Stimulated activated naive B cell treated with anti-CD40 and anti-IgM and Interleukin-4, amounts not matched to agents 10 μg/mL and 1 μg/mL and 100 μg/mL, for 72 hours (primary cell): ENCODE measurements around the gene GULP1.

Experiments
- ATAC-seq, 2 donors: fragments of 150-1000 bp; cut with Tn5 transposase; replicated peaks; 2 replicates each; pipeline ENCODE4 v1.10.0; 2021; ENCODE audit warnings: moderate library complexity in 1 of 2
- DNase-seq: peaks from one replicate; pipeline ENCODE4 v3.0.0; 2021
- H3K27ac Mint-ChIP-seq: one replicate; pipeline ENCODE4 v1.8.0; 2022; ENCODE audit warnings: mild to moderate bottlenecking, mixed read lengths
- H3K27me3 Mint-ChIP-seq, 2 donors: one replicate each; pipeline ENCODE4 v1.8.0; 2022; ENCODE audit warnings: mixed read lengths in 2 of 2
- H3K36me3 Mint-ChIP-seq, 2 donors: one replicate each; pipeline ENCODE4 v1.8.0; 2022; ENCODE audit warnings: mixed read lengths in 2 of 2, mild to moderate bottlenecking in 1 of 2
- H3K4me1 Mint-ChIP-seq, 2 donors: one replicate each; pipeline ENCODE4 v1.8.0; 2022; ENCODE audit warnings: mixed read lengths in 2 of 2, mild to moderate bottlenecking in 1 of 2
- H3K4me3 Mint-ChIP-seq, 2 donors: one replicate each; pipeline ENCODE4 v1.8.0; 2022; ENCODE audit warnings: mild to moderate bottlenecking in 2 of 2, mixed read lengths in 2 of 2, moderate library complexity in 1 of 2
- H3K9me3 Mint-ChIP-seq, 2 donors: one replicate each; pipeline ENCODE4 v1.8.0; 2022; ENCODE audit warnings: mixed read lengths in 2 of 2, mild to moderate bottlenecking in 1 of 2

GULP1 gene

DNA sequence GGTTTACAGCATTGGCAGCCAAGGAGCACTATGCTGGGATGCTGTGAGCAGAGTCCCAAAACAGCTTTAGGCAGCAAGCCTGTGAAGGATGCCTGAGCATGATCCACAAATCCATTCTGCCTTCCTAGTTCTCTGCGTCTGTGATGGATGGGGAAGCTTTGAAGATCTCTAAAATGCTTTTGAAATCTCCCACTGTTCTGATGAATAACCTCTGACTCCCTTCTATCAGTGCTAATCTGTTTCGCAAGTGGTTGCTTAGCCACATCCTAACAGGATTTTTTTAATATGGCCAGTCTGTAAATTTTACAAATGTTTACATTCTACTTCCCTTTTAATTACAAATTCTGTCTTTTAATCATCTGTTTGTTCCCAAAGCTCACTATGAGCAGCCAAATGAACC lies 319.2 kb downstream of the GULP1 start:
- no peak for DNase-seq
- Mint-ChIP-seq H3K9me3 (no peaks in the 10 kb centered on the region), H3K27me3 (no peaks in the 10 kb centered on the region), H3K36me3 (no peaks in the 10 kb centered on the region), H3K4me3 (no peak overlapping the region), H3K27ac (no peak overlapping the region), H3K4me1 (no peaks in the 10 kb centered on the region)
- no peak for ATAC-seq

- ATAC-seq: no peak
- no peaks in the 10 kb centered on the region for H3K4me1 Mint-ChIP-seq
- no peak for DNase-seq
- H3K9me3 Mint-ChIP-seq: peaks cover 5 to 6% of the 10 kb centered on the region in 2 donors
- H3K27ac Mint-ChIP-seq: no peak overlapping the region
- H3K36me3 Mint-ChIP-seq: no peaks in the 10 kb centered on the region
- H3K27me3 Mint-ChIP-seq: no peaks in the 10 kb centered on the region
- H3K4me3 Mint-ChIP-seq: no peak overlapping the region
Measured at GRCh38 chr2:188619146-188619545, 327.5 kb downstream of the GULP1 start.

DNA sequence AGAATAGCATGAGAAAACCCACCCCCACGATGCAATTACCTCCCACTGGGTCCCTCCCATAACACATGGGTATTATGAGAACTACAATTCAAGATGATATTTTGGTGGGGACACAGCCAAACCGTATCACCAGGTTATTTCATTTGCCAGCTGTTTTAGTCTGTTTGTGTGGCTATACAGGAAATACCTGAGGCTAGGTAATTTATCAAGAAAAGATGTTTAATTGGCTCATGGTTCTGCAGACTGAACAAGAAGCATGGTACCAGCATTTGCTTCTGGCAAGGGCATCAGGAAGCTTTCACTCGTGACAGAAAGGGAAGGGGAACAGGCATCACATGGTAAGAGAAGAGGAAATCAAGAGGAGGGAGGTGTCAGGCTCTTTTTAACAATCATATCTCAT lies 329.2 kb downstream of the GULP1 start:
- Mint-ChIP-seq H3K4me3 (no peak overlapping the region), H3K27me3 (no peaks in the 10 kb centered on the region), H3K27ac (no peak overlapping the region), H3K36me3 (no peaks in the 10 kb centered on the region), H3K9me3 (peaks cover 5 to 6% of the 10 kb centered on the region in 2 donors), H3K4me1 (no peaks in the 10 kb centered on the region)
- no peak for ATAC-seq
- no peak for DNase-seq

DNA sequence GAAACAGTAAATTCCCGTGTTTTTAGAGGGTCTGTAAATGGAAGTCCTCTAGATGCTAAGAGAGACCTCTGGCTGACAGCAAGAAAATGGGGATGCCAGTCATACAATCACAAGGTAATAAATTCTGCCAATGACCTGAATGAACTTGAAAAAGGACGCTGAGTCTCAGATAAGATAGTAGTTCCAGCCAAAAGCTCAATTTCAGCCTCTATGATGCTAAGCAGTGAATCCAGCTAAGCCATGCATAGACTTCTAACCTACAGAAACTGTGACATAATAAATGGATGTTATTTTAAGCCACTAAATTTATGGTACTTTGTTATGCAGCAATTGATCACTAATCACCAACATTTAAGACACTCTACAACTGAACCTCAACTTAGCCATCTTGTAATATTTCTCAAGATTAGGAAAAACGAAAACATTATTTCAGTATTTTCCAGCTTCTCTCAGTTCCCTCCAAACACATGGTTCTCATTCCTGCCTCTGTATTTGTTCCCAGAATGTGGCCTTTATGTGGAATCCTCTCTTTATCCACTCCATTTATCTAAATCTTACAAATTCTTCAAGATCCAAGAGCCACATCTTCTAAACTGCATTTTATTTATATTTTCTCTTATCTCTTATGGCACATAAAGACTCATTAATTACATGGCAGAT lies 331.1 kb downstream of the GULP1 start:
- no peaks in the 10 kb centered on the region for H3K27me3 Mint-ChIP-seq
- DNase-seq: no peak
- H3K9me3 Mint-ChIP-seq: peaks cover 0 to 6% of the 10 kb centered on the region in 2 donors
- ATAC-seq: no peak
- H3K36me3 Mint-ChIP-seq: no peaks in the 10 kb centered on the region
- no peak overlapping the region for H3K4me3 Mint-ChIP-seq
- H3K4me1 Mint-ChIP-seq: no peaks in the 10 kb centered on the region
- no peak overlapping the region for H3K27ac Mint-ChIP-seq

- Mint-ChIP-seq H3K27me3 (no peaks in the 10 kb centered on the region), H3K27ac (no peak overlapping the region), H3K36me3 (no peaks in the 10 kb centered on the region), H3K4me1 (no peaks in the 10 kb centered on the region), H3K4me3 (no peak overlapping the region), H3K9me3 (peaks cover 0 to 5% of the 10 kb centered on the region in 2 donors)
- ATAC-seq (no peak), DNase-seq (no peak)
Measured at GRCh38 chr2:188623995-188624643, 332.4 kb downstream of the GULP1 start.

DNA sequence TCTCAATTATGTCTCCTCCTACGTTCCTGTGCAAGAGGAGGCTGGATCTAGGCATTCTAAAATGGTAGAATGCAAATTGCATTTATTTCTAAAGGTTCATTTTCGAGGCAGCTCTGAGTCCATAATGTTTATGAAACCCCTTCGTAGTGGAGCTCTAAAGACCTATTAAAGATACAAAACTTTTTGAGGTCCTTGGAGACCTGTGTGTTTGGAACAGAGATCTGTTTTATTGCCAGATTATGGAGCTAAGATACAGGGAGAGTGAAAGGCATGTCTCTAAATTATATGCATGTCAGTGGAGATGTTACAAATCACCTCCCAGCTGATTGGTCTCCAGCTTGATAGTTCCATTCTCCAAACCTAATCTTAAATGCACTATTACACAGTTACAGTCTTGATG lies 335.8 kb downstream of the GULP1 start:
- no peak for ATAC-seq
- H3K4me3 Mint-ChIP-seq: no peak overlapping the region
- H3K27me3 Mint-ChIP-seq: no peaks in the 10 kb centered on the region
- no peak overlapping the region for H3K27ac Mint-ChIP-seq
- no peaks in the 10 kb centered on the region for H3K36me3 Mint-ChIP-seq
- no peaks in the 10 kb centered on the region for H3K4me1 Mint-ChIP-seq
- no peak for DNase-seq
- H3K9me3 Mint-ChIP-seq: peaks cover 0 to 4% of the 10 kb centered on the region in 2 donors

DNA sequence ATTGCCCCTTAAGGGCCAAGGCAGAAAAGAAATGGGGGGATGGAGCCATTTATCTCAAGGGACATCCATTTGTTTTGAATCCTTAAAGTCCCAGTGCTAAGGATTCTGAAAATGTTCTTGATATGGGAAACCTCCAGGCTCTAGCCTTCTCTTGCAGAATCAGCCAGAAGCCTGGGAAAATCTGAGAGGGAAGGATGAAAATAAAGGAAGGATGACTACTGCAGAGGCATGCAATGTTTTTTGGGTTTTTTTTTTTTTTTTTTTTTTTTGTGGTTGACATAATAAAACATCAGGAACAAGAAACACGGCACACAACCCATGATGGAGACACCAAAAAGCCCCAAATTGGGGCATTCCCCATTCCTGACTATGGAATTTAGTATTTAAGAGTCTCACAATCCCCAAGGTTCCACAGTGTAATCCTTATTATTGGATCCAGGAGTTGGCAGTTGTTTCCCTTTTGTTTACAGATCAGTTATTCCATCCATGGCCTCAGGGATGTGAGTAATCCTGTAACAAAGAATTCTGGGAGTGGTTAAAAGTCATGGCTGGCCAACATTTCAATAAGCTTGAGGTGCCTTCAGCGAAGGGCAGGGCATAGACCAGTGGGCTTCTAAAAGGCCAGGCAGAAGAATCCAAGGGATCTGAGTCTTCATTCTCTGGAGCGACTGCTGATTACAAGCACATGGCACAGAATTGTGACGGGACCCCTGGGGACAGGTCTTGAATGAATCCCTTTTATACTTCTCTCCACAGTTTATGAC lies 337.5 kb downstream of the GULP1 start:
- Mint-ChIP-seq H3K36me3 (no peaks in the 10 kb centered on the region), H3K9me3 (peaks cover 0 to 4% of the 10 kb centered on the region in 2 donors), H3K27ac (no peak overlapping the region), H3K27me3 (no peaks in the 10 kb centered on the region), H3K4me1 (no peaks in the 10 kb centered on the region), H3K4me3 (no peak overlapping the region)
- no peak for ATAC-seq
- no peak for DNase-seq

DNA sequence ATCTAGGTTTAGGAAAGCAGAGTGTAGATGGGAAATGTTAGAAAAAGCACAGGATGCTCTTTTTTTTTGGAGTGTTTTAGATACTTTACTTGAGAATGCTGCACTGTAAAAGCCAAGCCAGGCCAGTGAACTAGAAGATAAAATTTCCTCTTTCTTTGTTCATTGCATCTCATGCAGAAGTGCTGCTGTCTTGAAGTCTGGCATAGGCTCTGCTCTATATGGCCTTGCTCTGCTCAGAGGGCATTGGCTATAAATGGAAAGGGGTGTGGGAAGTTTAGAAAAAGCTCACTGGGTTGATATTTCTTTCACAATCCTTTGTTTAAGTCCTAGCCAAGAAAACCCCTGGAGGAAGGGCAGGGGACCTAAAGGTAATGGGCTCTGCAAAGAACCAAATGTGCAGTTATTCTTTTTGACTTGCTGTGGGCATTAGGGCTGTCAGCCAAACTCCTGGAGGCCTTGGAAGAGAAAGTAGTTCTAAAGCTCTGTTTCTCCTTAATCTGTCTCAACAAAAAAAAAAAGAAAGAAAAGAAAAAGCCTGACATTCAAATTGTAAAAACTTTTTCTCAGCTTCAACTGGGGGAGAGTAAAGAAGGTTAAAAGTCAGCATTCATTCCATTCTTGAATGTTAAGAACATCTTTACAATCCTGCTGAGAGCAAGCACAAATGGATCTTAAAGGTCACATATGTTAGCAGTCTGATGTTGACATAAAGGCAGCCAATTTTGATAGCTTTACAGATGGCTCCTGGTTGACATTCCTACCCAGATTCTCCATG lies 338.3 kb downstream of the GULP1 start:
- Mint-ChIP-seq H3K4me1 (no peaks in the 10 kb centered on the region), H3K4me3 (no peak overlapping the region), H3K27ac (no peak overlapping the region), H3K27me3 (no peaks in the 10 kb centered on the region), H3K36me3 (no peaks in the 10 kb centered on the region), H3K9me3 (peaks cover 0 to 4% of the 10 kb centered on the region in 2 donors)
- DNase-seq (no peak), ATAC-seq (no peak)

DNA sequence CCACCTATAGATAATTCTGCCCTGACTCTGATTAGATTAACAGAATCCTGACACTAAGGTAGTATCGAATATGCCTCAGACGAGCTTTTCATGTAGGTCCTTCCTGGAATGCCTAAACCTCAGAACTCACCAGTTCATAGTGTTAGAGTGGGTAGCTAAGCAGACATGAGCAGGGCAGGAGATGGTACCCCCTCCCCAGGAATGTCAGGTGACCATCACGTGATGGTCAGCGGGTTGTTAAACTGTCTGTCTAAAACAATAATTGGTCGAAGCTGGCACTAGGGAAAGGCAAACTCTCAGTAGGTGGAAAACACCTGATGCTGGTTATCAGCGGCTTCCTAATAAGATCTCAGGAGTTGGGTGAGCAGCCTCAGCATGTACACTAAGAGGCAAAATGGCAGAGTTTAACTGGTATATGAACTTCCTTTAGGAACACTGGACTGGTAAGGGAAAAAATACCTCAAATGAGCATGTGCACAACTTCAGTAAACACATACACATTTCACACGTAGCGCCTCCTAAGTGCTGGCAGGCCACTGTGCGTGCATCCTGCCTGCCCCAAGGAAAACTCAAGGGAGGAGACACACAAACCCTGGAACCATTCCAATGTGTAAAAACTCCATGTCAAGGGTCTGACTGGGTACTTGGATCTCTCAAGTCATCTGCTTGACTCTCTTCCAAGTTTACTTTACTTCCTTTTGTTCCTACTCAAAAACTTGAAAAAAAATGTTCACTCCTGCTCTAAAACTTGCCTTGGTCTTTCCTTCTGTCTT lies 339.5 kb downstream of the GULP1 start:
- DNase-seq (no peak), ATAC-seq (no peak)
- Mint-ChIP-seq H3K27ac (no peak overlapping the region), H3K4me1 (no peaks in the 10 kb centered on the region), H3K27me3 (no peaks in the 10 kb centered on the region), H3K9me3 (peaks cover 0 to 4% of the 10 kb centered on the region in 2 donors), H3K36me3 (no peaks in the 10 kb centered on the region), H3K4me3 (no peak overlapping the region)

DNA sequence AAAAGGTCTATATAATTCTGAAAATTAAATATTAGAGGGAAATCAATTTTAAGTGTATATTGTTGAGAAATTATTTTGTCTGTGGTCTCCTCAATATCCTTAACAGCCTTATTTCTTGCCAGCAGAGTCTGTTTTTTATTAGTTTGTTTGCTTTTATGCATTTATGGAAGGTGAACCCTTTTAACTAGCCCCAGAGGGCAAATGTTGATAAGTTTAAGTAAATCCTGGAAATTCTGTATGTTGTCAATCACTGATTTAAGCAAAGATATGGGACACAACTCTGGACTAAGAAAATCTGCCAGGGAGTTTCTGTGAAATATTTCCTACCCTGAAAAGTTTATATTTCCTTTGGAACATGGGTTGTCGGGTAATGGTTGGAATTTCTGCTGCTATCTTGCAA lies 343.0 kb downstream of the GULP1 start:
- no peaks in the 10 kb centered on the region for H3K27me3 Mint-ChIP-seq
- no peaks in the 10 kb centered on the region for H3K9me3 Mint-ChIP-seq
- H3K4me1 Mint-ChIP-seq: no peaks in the 10 kb centered on the region
- DNase-seq (no peak), ATAC-seq (no peak)
- H3K27ac Mint-ChIP-seq: no peak overlapping the region
- no peaks in the 10 kb centered on the region for H3K36me3 Mint-ChIP-seq
- no peak overlapping the region for H3K4me3 Mint-ChIP-seq
